WI38 (cell line): ENCODE results near the gene CPNE4.

ENCODE experiments used
- H3K4me3 ChIP-seq: 2 replicates; pipeline ENCODE4 v1.5.1; 2011; ENCODE audit warnings: low read depth, mild to moderate bottlenecking, control low read depth, low read length
- CTCF ChIP-seq: IDR thresholded peaks from 2 replicates; pipeline ENCODE4 v1.5.1; 2012; ENCODE audit warnings: low read depth, mild to moderate bottlenecking, control low read depth, low read length

Gene CPNE4

GRCh38 chr3:131694376-131694775 lies 340.4 kb downstream of the CPNE4 start:
- TF ChIP-seq CTCF = no peak
- H3K4me3 ChIP-seq = no peak overlapping the region

- no peak for TF ChIP-seq CTCF
- H3K4me3 ChIP-seq = no peak overlapping the region
Measured at GRCh38 chr3:131692356-131692755, 342.5 kb downstream of the CPNE4 start.

GRCh38 chr3:131690800-131691199 lies 344.0 kb downstream of the CPNE4 start:
- no peak for TF ChIP-seq CTCF
- H3K4me3 ChIP-seq = no peak overlapping the region

- no peak for TF ChIP-seq CTCF
Measured at GRCh38 chr3:131688370-131688769, 346.4 kb downstream of the CPNE4 start.

GRCh38 chr3:131669600-131669999 lies 365.2 kb downstream of the CPNE4 start:
- H3K4me3 ChIP-seq = no peak overlapping the region
- TF ChIP-seq CTCF = no peak

More at GRCh38 chr3:131688370-131688769, 346.4 kb downstream of the CPNE4 start:
- no peak overlapping the region for H3K4me3 ChIP-seq

GRCh38 chr3:131658771-131659170 lies 376.0 kb downstream of the CPNE4 start:
- no peak overlapping the region for H3K4me3 ChIP-seq
- no peak for TF ChIP-seq CTCF

GRCh38 chr3:131658115-131658514 lies 376.7 kb downstream of the CPNE4 start:
- H3K4me3 ChIP-seq = no peak overlapping the region
- no peak for TF ChIP-seq CTCF
